PFSK-1 (cell line): ENCODE measurements around the gene TENT4B.

Source experiments
- POLR2AphosphoS5 ChIP-seq: IDR thresholded peaks from 2 replicates; pipeline ENCODE4 v1.6.1; 2012; ENCODE audit warnings: low read depth, mild to moderate bottlenecking, control low read depth, low read length, moderate library complexity
- SIN3A ChIP-seq: IDR thresholded peaks from 2 replicates; pipeline ENCODE4 v1.6.1; 2012; ENCODE audit warnings: mild to moderate bottlenecking, low read length, moderate library complexity, borderline replicate concordance; ENCODE audit not compliant: insufficient read depth

GRCh38 chr16:50246299-50247122, 93.4 kb downstream of the TENT4B start:
- TF ChIP-seq POLR2AphosphoS5: no peak
- TF ChIP-seq SIN3A: no peak
